Measurements from ENCODE around the gene AAK1.

GRCh38 chr2:69628325-69629021 lies 15.1 kb downstream of the AAK1 start:
- TF ChIP-seq CTCF (IDR thresholded peaks at IDR 0.05), result no peak
- no peak for TF ChIP-seq POLR2A (IDR thresholded peaks at IDR 0.05)
